ENCODE results near the gene LELP1.

LELP1 gene

GRCh38 chr1:153242160-153242559 lies 38.9 kb downstream of the LELP1 start:
- Mint-ChIP-seq H3K9me3 (no peaks in the 10 kb centered on the region), H3K36me3 (ENCODE audit: low read depth) (no peaks in the 10 kb centered on the region), H3K4me3 (no peak overlapping the region), H3K4me1 (ENCODE audit: low read depth) (no peaks in the 10 kb centered on the region), H3K27ac (no peak overlapping the region), H3K27me3 (ENCODE audit: low read depth) (peaks cover 3% of the 10 kb centered on the region)
- DNase-seq (ENCODE audit: low spot score), result no peak

- Mint-ChIP-seq H3K4me3 (no peak overlapping the region), H3K27me3 (ENCODE audit: low read depth) (peaks cover 15% of the 10 kb centered on the region), H3K36me3 (ENCODE audit: low read depth) (no peaks in the 10 kb centered on the region), H3K27ac (no peak overlapping the region), H3K9me3 (no peaks in the 10 kb centered on the region), H3K4me1 (ENCODE audit: low read depth) (no peaks in the 10 kb centered on the region)
- DNase-seq (ENCODE audit: low spot score), result no peak
These were observed 42.2 kb downstream of the LELP1 start for GRCh38 chr1:153245466-153245865.

DNA sequence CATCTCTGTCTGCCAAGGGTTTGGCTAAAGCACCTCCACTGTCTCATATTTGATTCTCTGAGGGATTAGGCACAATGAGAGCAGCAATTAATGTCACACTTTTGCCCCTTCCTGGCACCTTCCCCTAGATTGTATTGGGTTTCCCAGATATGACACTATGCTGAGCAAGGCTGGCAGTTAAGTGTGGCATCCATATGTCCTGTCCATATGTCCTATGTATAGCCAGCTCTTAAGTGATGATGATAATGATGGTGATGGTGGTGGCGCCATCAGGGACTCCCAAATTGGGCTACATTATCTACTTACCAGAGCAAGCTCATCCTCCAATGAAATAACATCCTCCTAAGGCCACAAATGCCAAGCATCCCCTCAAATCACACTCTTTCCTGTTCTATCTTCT lies 42.8 kb downstream of the LELP1 start:
- H3K4me1 Mint-ChIP-seq (ENCODE audit: low read depth), result no peaks in the 10 kb centered on the region
- H3K4me3 Mint-ChIP-seq, result no peak overlapping the region
- H3K27ac Mint-ChIP-seq, result no peak overlapping the region
- no peak for DNase-seq (ENCODE audit: low spot score)
- H3K9me3 Mint-ChIP-seq, result no peaks in the 10 kb centered on the region
- no peaks in the 10 kb centered on the region for H3K36me3 Mint-ChIP-seq (ENCODE audit: low read depth)
- peaks cover 18% of the 10 kb centered on the region for H3K27me3 Mint-ChIP-seq (ENCODE audit: low read depth)

DNA sequence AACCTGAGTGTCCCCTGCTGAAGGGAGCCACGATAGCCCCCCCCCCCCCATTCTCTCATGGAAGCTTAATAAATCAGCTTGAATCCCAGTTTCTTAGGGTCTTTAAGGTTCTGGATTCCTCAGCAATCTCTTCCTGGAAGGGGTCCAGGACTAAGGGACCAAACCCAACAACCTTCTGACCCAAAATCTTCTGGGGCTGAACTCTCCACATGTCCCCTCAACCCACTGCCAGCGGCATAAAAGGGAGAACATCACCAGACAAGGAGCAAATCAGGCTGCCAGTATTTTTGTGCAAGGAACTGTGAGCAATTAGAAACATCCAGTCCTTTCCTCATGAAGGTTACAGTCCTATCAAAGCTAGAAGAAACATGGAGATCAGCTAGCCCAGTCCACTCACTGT lies 43.6 kb downstream of the LELP1 start:
- H3K9me3 Mint-ChIP-seq, result no peaks in the 10 kb centered on the region
- no peaks in the 10 kb centered on the region for H3K36me3 Mint-ChIP-seq (ENCODE audit: low read depth)
- DNase-seq (ENCODE audit: low spot score), result no peak
- peaks cover 20% of the 10 kb centered on the region for H3K27me3 Mint-ChIP-seq (ENCODE audit: low read depth)
- no peaks in the 10 kb centered on the region for H3K4me1 Mint-ChIP-seq (ENCODE audit: low read depth)
- H3K4me3 Mint-ChIP-seq, result no peak overlapping the region
- H3K27ac Mint-ChIP-seq, result no peak overlapping the region

DNA sequence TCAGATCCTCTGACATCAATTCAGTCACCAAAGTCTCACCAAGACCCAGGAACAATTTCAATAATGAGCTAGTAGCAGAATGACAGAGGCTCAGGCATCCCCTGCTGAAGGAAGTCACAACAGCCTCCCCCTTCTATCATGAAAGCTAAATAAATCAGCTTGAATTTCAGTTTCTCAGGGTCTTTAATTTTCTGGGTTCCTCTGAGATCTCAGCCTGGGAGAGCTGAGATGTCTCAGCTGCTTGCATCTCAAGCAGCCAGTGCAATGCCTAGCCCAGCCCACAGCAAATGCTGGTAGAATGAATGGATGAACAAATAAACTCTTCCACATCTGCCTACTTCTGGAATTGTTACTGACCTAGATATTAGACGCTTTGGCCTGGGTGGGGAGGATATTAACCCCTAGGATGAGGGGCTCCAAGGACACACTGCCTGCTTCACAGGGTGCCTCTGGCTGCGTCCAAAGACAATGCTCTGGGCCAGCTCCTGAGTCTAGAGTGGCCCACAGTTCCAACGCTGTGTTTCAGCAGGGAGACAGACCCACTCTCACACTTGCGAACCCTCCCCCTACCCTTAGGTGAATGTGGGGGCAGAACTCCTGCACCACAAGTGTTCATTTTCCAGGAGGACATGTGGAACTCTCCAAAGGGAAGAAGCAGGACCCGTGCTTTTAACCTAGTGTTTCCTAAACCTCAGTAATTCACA lies 45.1 kb downstream of the LELP1 start:
- H3K4me1 Mint-ChIP-seq (ENCODE audit: low read depth), result no peaks in the 10 kb centered on the region
- H3K4me3 Mint-ChIP-seq, result no peak overlapping the region
- no peaks in the 10 kb centered on the region for H3K9me3 Mint-ChIP-seq
- H3K36me3 Mint-ChIP-seq (ENCODE audit: low read depth), result no peaks in the 10 kb centered on the region
- DNase-seq (ENCODE audit: low spot score), result no peak
- H3K27ac Mint-ChIP-seq, result no peak overlapping the region
- peaks cover 20% of the 10 kb centered on the region for H3K27me3 Mint-ChIP-seq (ENCODE audit: low read depth)

- Mint-ChIP-seq H3K4me1 (ENCODE audit: low read depth) (peaks cover 4% of the 10 kb centered on the region), H3K4me3 (no peak overlapping the region), H3K27me3 (ENCODE audit: low read depth) (peaks cover 20% of the 10 kb centered on the region), H3K36me3 (ENCODE audit: low read depth) (no peaks in the 10 kb centered on the region), H3K9me3 (no peaks in the 10 kb centered on the region), H3K27ac (no peak overlapping the region)
- no peak for DNase-seq (ENCODE audit: low spot score)
These were observed 46.9 kb downstream of the LELP1 start for GRCh38 chr1:153250166-153250565.

DNA sequence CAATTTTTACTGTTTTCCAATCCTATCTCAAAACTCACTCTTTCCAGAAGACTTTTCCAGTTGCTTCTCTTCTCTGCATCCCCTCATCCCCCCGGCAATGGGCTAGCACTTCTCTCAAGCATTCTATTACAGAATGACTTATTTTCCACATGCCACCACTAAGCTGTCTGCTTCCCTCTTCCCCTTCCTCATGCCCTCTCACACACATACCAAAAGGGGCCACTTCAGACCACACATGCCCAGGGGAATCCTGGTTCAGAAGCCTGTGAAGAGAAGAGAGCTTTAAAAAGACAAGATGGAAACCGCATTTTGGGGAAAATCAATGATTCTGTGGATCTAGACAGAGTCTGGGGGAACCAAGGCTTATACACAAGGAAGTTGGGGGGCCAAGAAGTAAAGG lies 47.9 kb downstream of the LELP1 start:
- no peak for DNase-seq (ENCODE audit: low spot score)
- Mint-ChIP-seq H3K4me1 (ENCODE audit: low read depth) (peaks cover 4% of the 10 kb centered on the region), H3K27ac (no peak overlapping the region), H3K9me3 (no peaks in the 10 kb centered on the region), H3K4me3 (no peak overlapping the region), H3K27me3 (ENCODE audit: low read depth) (peaks cover 19% of the 10 kb centered on the region), H3K36me3 (ENCODE audit: low read depth) (no peaks in the 10 kb centered on the region)

GRCh38 chr1:153251562-153251961 lies 48.3 kb downstream of the LELP1 start:
- Mint-ChIP-seq H3K4me3 (no peak overlapping the region), H3K27me3 (ENCODE audit: low read depth) (peaks cover 16% of the 10 kb centered on the region), H3K27ac (no peak overlapping the region), H3K4me1 (ENCODE audit: low read depth) (peaks cover 4% of the 10 kb centered on the region), H3K9me3 (no peaks in the 10 kb centered on the region), H3K36me3 (ENCODE audit: low read depth) (no peaks in the 10 kb centered on the region)
- DNase-seq (ENCODE audit: low spot score), result no peak

- Mint-ChIP-seq H3K9me3 (no peaks in the 10 kb centered on the region), H3K27me3 (ENCODE audit: low read depth) (peaks cover 16% of the 10 kb centered on the region), H3K27ac (no peak overlapping the region), H3K36me3 (ENCODE audit: low read depth) (no peaks in the 10 kb centered on the region), H3K4me1 (ENCODE audit: low read depth) (peaks cover 4% of the 10 kb centered on the region), H3K4me3 (no peak overlapping the region)
- no peak for DNase-seq (ENCODE audit: low spot score)
These were observed 48.8 kb downstream of the LELP1 start for GRCh38 chr1:153251988-153252387.

DNA sequence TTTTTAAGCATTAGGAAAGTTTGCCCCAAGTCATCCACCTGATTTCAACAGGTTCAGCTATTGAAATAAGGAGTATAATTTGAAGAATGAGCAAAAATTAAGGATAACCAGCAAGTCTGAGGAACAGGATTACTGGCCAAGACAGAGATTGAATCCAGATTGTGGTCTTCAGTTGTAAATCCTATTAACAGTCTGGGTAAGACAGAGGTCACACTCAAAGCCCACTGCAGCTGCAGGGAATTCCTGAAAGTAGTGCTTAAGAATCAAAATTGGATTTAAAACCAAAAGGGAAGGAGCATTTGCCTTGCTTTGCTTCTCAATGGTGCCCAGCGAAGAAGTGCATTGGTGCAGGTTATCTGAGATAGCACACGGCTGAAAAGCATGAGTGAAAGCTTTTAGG lies 49.8 kb downstream of the LELP1 start:
- Mint-ChIP-seq H3K9me3 (no peaks in the 10 kb centered on the region), H3K4me1 (ENCODE audit: low read depth) (peaks cover 4% of the 10 kb centered on the region), H3K27me3 (ENCODE audit: low read depth) (peaks cover 17% of the 10 kb centered on the region), H3K4me3 (no peak overlapping the region), H3K36me3 (ENCODE audit: low read depth) (no peaks in the 10 kb centered on the region), H3K27ac (no peak overlapping the region)
- DNase-seq (ENCODE audit: low spot score), result no peak

DNA sequence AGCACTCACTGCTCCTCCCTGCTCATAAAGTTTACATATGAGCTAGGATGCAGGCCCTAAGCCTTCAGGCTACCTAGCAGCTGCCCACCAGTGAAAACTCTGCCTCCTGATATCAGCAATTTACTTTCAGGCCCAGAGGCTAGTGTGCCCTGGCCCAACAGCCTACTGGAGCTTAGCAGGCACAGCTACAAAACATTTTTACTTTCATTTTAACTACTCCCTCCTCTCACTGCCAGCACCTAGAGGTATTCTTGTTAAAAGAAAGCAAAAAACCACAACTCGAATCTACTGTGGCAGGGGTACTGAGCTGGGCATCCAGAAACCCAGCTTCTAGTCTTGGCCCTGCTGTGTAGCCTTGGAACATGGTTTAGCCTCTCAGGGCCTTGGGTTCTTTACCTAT lies 50.5 kb downstream of the LELP1 start:
- no peak for DNase-seq (ENCODE audit: low spot score)
- Mint-ChIP-seq H3K27ac (no peak overlapping the region), H3K4me3 (no peak overlapping the region), H3K9me3 (no peaks in the 10 kb centered on the region), H3K4me1 (ENCODE audit: low read depth) (peaks cover 4% of the 10 kb centered on the region), H3K36me3 (ENCODE audit: low read depth) (no peaks in the 10 kb centered on the region), H3K27me3 (ENCODE audit: low read depth) (peaks cover 17% of the 10 kb centered on the region)
